H9 (cell line): ENCODE results near the gene RSAD2. TPM values are rescaled to one million over a fixed set of nuclear protein-coding genes. Genes with fewer than 3 reads are reported as not detected.

Source experiments
- DNase-seq: peaks from one replicate; pipeline ENCODE4 v3.0.0-alpha.2; 2017
- H2AFZ ChIP-seq: one replicate; pipeline ENCODE4 v1.6.1; 2013; ENCODE audit warnings: mild to moderate bottlenecking, low read length, control low read depth, moderate library complexity
- H2AK5ac ChIP-seq: 2 replicates; pipeline ENCODE4 v1.6.1; 2013; ENCODE audit warnings: low read length, control low read depth, mixed read lengths; ENCODE audit not compliant: insufficient read length
- H2BK120ac ChIP-seq: one replicate; pipeline ENCODE4 v1.6.1; 2013; ENCODE audit warnings: low read depth, mild to moderate bottlenecking, low read length, control low read depth, inconsistent platforms; ENCODE audit not compliant: poor library complexity, severe bottlenecking
- H2BK12ac ChIP-seq: 2 replicates; pipeline ENCODE4 v1.6.1; 2013; ENCODE audit warnings: low read length, control low read depth, mixed read lengths, low read depth; ENCODE audit not compliant: insufficient read length
- H2BK15ac ChIP-seq: 2 replicates; pipeline ENCODE4 v1.6.1; 2013; ENCODE audit warnings: low read depth, low read length, control low read depth
- H2BK20ac ChIP-seq: one replicate; pipeline ENCODE4 v1.6.1; 2013; ENCODE audit warnings: low read depth, mild to moderate bottlenecking, low read length, control low read depth, inconsistent platforms; ENCODE audit not compliant: poor library complexity, severe bottlenecking
- H2BK5ac ChIP-seq: 2 replicates; pipeline ENCODE4 v1.6.1; 2013; ENCODE audit warnings: low read length, control low read depth, mixed read lengths; ENCODE audit not compliant: insufficient read length
- H3K14ac ChIP-seq: 2 replicates; pipeline ENCODE4 v1.6.1; 2013; ENCODE audit warnings: low read length, control low read depth; ENCODE audit not compliant: insufficient read depth
- H3K18ac ChIP-seq: 2 replicates; pipeline ENCODE4 v1.6.1; 2013; ENCODE audit warnings: low read depth, mild to moderate bottlenecking, mixed read lengths, low read length, control low read depth; ENCODE audit not compliant: insufficient read length
- H3K23ac ChIP-seq: 2 replicates; pipeline ENCODE4 v1.6.1; 2013; ENCODE audit warnings: low read length, control low read depth, mixed read lengths, low read depth; ENCODE audit not compliant: insufficient read length
- H3K23me2 ChIP-seq: 2 replicates; pipeline ENCODE4 v1.6.1; 2013; ENCODE audit warnings: low read depth, mild to moderate bottlenecking, mixed read lengths, low read length, control low read depth; ENCODE audit not compliant: insufficient read length, poor library complexity, severe bottlenecking
- H3K27ac ChIP-seq: 2 replicates; pipeline ENCODE4 v1.5.1; 2013; ENCODE audit warnings: low read length, control low read depth, mixed read lengths, low read depth; ENCODE audit not compliant: insufficient read length
- H3K27me3 ChIP-seq: 2 replicates; pipeline ENCODE4 v1.6.1; 2013; ENCODE audit warnings: low read length, control low read depth, inconsistent platforms; ENCODE audit not compliant: insufficient read depth
- H3K4ac ChIP-seq: 2 replicates; pipeline ENCODE4 v1.6.1; 2013; ENCODE audit warnings: low read depth, mild to moderate bottlenecking, control low read depth, inconsistent platforms, low read length, moderate library complexity
- H3K4me1 ChIP-seq: 2 replicates; pipeline ENCODE4 v1.6.1; 2013; ENCODE audit warnings: low read length, control low read depth, inconsistent platforms; ENCODE audit not compliant: insufficient read depth
- H3K4me2 ChIP-seq: 2 replicates; pipeline ENCODE4 v1.6.1; 2013; ENCODE audit warnings: low read length, control low read depth, mixed read lengths; ENCODE audit not compliant: insufficient read length, insufficient read depth
- H3K56ac ChIP-seq: 2 replicates; pipeline ENCODE4 v1.6.1; 2013; ENCODE audit warnings: low read depth, mild to moderate bottlenecking, mixed read lengths, low read length, control low read depth; ENCODE audit not compliant: insufficient read length
- H3K79me1 ChIP-seq: 2 replicates; pipeline ENCODE4 v1.6.1; 2013; ENCODE audit warnings: low read depth, mild to moderate bottlenecking, moderate library complexity, low read length, control low read depth, inconsistent platforms; ENCODE audit not compliant: insufficient read depth, poor library complexity, severe bottlenecking
- H3K79me2 ChIP-seq: 2 replicates; pipeline ENCODE4 v1.6.1; 2013; ENCODE audit warnings: low read length, control low read depth, inconsistent platforms; ENCODE audit not compliant: insufficient read depth
- H3K9ac ChIP-seq: 2 replicates; pipeline ENCODE4 v1.6.1; 2013; ENCODE audit warnings: low read length, control low read depth, mixed read lengths; ENCODE audit not compliant: insufficient read length; ENCODE audit errors: extremely low read depth
- H3K9me3 ChIP-seq: one replicate; pipeline ENCODE4 v1.6.1; 2013; ENCODE audit warnings: low read depth, low read length, inconsistent platforms; ENCODE audit not compliant: control insufficient read depth
- H3T11ph ChIP-seq: one replicate; pipeline ENCODE4 v1.6.1; 2013; ENCODE audit warnings: mild to moderate bottlenecking, low read length, control low read depth, inconsistent platforms
- H4K20me1 ChIP-seq: one replicate; pipeline ENCODE4 v1.6.1; 2013; ENCODE audit not compliant: control insufficient read depth, insufficient read length, insufficient read depth
- H4K5ac ChIP-seq: 2 replicates; pipeline ENCODE4 v1.6.1; 2013; ENCODE audit warnings: low read depth, mild to moderate bottlenecking, mixed read lengths, low read length, control low read depth; ENCODE audit not compliant: insufficient read length
- H4K8ac ChIP-seq: replicated peaks from 2 replicates; pipeline ENCODE4 v1.6.1; 2013; ENCODE audit warnings: low read length, control low read depth, mixed read lengths, low read depth; ENCODE audit not compliant: insufficient read length
- H4K91ac ChIP-seq: 2 replicates; pipeline ENCODE4 v1.6.1; 2013; ENCODE audit warnings: low read depth, mild to moderate bottlenecking, moderate library complexity, mixed read lengths, low read length, control low read depth; ENCODE audit not compliant: insufficient read length
- H3K27ac Mint-ChIP-seq, 3 experiments: 2 replicates in 2 of 3; 3 replicates in 1 of 3; pipeline ENCODE4 v1.8.0; 2020 to 2021; ENCODE audit warnings: mixed read lengths in 3 of 3, mild to moderate bottlenecking in 1 of 3, moderate library complexity in 1 of 3
- H3K27me3 Mint-ChIP-seq: 2 replicates; pipeline ENCODE4 v1.8.0; 2021; ENCODE audit warnings: low read depth, mild to moderate bottlenecking, moderate library complexity, mixed read lengths
- H3K36me3 Mint-ChIP-seq, 3 experiments: 2 replicates in 2 of 3; 3 replicates in 1 of 3; pipeline ENCODE4 v1.8.0; 2020 to 2021; ENCODE audit warnings: low read depth in 3 of 3, mixed read lengths in 3 of 3; ENCODE audit not compliant: insufficient read depth in 1 of 3
- H3K4me1 Mint-ChIP-seq, 2 experiments: 2 replicates each; pipeline ENCODE4 v1.8.0; 2020; ENCODE audit warnings: mixed read lengths in 2 of 2
- H3K4me3 Mint-ChIP-seq, 2 experiments: 2 replicates in 1 of 2; 3 replicates in 1 of 2; pipeline ENCODE4 v1.8.0; 2020 to 2021; ENCODE audit warnings: mild to moderate bottlenecking in 2 of 2, mixed read lengths in 2 of 2, moderate library complexity in 1 of 2
- H3K9me3 Mint-ChIP-seq, 2 experiments: 2 replicates in 1 of 2; 3 replicates in 1 of 2; pipeline ENCODE4 v1.8.0; 2020; ENCODE audit warnings: mild to moderate bottlenecking in 2 of 2, mixed read lengths in 2 of 2, moderate library complexity in 1 of 2
- CTCF ChIP-seq: fragments of 200-600 bp; sonication (generic); conservative IDR thresholded peaks from 3 replicates; pipeline ENCODE4 v1.8.0; 2021; ENCODE audit warnings: antibody characterized with exemption, mild to moderate bottlenecking
- WGBS: extraction: QIAGEN DNeasy Blood & Tissue Kit; methylation state at CpG from one replicate; pipeline ENCODE4 v1.1.7; 2013; ENCODE audit warnings: missing lambda C conversion rate, low lambda C conversion rate, mixed read lengths; ENCODE audit not compliant: insufficient read length; ENCODE audit errors: extremely low coverage; 5-methylcytosine and 5-hydroxymethylcytosine counted together
- total RNA-seq: library from RNA; stranded (reverse); gene quantifications from 2 replicates; pipeline ENCODE4 v1.2.1, GENCODE V29; 2021

The RSAD2 gene
- total RNA-seq, 1 experiment from 2014 or later: not detected

- Histone ChIP-seq H4K20me1 (no peaks in the 10 kb centered on the region), H2BK15ac (no peak overlapping the region), H3K79me2 (no peaks in the 10 kb centered on the region), H3T11ph (no peak overlapping the region), H3K56ac (no peak overlapping the region), H3K23me2 (peaks cover 10% of the 10 kb centered on the region), H2BK120ac (no peak overlapping the region), H3K4me1 (0 out of 2 replicates have a peak, but pooled peaks cover 3% of the 10 kb centered on the region), H3K23ac (no peak overlapping the region), H3K27me3 (no peaks in the 10 kb centered on the region), H3K4ac (no peak overlapping the region), H3K18ac (no peak overlapping the region), H4K91ac (no peak overlapping the region), H3K79me1 (no peaks in the 10 kb centered on the region), H3K14ac (no peak overlapping the region), H3K4me2 (no peak overlapping the region), H2BK5ac (no peak overlapping the region), H4K8ac (no peak overlapping the region), H2AFZ (no peak overlapping the region), H3K9ac (no peak overlapping the region), H2AK5ac (no peak overlapping the region), H4K5ac (no peak overlapping the region), H2BK20ac (no peak overlapping the region), H3K9me3 (no peaks in the 10 kb centered on the region), H3K27ac (no peak overlapping the region), H2BK12ac (no peak overlapping the region)
- no peak for DNase-seq
- WGBS: no CpG with 5 or more reads among the region's 9 CpGs
- Mint-ChIP-seq H3K27me3 (peaks cover 12% of the 10 kb centered on the region), H3K4me3 (no peak overlapping the region), H3K27ac (no peak overlapping the region), H3K9me3 (no peaks in the 10 kb centered on the region; a peak in 1 of 5 replicates), H3K4me1 (peaks cover 16 to 26% of the 10 kb centered on the region in 2 experiments), H3K36me3 (no peaks in the 10 kb centered on the region)
- TF ChIP-seq CTCF: no peak
Measured at GRCh38 chr2:6913415-6914157, 36.0 kb downstream of the RSAD2 start.
